HG02870 (cell line): ENCODE results near the gene SLC6A6.
A peak's percentile ranks its signal among the peaks of the same experiment; 100 is the strongest.
"Not testable (repeated sequence)": the region's sequence is repeated elsewhere in the genome, so short reads cannot be mapped to it uniquely, and the experiment has no call there.

Experiments used
- ATAC-seq: cut with Tn5 transposase; IDR thresholded peaks from one replicate; pipeline ENCODE4 v1.9.1; 2021; ENCODE audit warnings: mild to moderate bottlenecking, moderate library complexity; ENCODE audit not compliant: unreplicated experiment

Gene SLC6A6

DNA sequence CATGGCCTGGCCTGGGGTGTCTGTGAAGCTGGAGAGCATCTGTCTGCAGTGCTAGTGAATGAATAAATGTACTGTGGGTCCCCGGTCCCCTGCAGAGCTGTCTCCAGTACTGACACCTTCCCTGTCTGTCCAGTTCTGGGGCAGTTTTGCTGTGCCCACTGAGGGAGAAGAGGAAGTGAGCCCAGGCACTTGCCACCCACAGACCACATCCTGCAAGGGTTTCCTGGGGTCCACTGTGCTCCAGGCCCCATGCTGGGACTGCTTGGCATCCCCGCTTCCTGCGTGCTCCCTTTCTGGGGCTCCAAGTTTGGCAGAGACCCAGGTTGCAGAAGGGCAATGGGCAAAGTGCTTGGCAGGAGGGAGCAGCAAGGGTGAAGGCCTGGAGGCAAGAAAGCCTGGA, 4.9 kb upstream of the SLC6A6 start:
- ATAC-seq: no peak

DNA sequence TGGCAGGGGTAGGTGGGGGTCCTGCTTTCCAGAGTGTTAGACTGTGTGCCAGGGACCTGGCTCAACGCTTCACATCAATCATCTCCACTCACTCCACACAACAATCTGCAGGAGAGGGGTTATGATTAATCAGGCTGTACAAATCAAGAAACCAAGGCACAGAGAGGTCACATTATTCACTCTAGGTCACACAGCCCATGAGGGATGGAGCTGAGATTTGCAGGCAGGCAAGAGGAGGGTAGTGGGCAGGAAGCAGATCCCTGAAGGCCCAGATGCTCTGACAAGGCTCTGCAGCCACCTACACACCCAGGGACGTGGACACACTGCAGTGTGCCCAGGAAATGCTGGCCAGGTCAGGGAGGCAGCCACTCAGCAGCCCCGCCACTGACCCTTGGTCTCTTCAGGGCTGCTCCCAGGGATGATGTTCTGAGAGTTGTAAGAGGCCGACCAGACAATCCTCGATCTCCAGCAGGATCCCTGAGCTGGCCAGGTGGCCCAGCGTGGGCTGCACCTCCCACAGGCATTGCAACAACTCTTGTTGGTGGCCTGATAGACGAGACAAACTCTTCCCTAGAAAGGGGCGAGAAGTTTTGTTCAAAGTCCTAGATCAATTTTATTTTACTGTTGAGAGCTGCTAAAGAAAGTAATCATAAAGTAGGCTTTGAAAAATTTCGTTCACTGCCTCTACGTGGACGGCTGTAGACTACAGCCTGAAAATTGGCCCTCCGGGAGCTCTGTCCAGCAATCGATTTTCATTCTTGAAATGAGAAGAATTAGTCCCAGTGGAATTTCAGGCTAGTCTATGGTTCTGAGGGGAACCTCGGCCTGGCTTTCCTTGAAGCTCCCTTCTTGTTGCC, 4.2 kb upstream of the SLC6A6 start:
- no peak for ATAC-seq

DNA sequence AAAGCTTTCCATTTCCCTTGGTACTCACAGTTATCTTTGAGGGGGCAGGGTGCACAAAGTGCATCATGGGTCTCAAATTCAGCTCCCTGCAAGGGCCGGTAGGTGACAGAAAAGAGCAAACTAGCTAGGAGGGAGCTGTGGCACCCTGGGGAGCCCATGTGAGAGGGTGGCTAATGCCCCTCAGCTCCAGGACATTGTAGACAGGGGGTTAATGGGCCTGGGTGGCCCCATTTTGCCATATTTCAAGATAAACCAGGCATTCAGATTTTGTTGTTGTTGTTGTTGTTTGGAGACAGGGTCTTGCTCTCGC, 3.7 kb upstream of the SLC6A6 start:
- no peak for ATAC-seq

DNA sequence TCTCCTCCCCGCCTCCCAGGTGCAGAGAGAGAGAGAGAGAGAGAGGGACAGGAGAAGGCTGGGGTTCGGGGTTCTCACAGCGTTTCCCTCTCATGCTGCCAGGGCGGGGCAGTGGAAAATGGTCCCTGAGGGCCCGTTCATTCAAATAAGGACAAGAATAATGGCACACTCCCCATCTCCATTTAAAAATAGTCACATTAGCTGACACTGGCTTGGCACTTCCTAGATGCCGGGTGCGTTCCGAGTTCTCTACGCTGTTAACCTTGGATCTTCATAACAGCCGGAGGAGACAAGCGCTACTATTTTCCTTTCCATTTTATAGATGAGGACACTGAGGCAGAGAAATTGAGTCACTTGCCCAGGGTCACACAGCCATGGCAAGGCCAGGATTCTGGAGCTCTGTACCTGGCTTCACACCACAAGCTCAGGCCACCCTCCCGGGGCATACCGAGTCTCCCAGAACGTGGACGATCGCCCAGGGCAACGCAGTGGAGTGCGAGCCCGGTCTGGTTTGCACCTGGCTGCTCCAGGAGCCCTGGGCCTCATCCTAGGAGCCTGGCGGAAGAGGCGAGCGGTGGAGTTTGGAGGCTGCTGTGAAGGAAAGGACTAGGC, 608 bp upstream of the SLC6A6 start:
- ATAC-seq: peak; percentile 0

DNA sequence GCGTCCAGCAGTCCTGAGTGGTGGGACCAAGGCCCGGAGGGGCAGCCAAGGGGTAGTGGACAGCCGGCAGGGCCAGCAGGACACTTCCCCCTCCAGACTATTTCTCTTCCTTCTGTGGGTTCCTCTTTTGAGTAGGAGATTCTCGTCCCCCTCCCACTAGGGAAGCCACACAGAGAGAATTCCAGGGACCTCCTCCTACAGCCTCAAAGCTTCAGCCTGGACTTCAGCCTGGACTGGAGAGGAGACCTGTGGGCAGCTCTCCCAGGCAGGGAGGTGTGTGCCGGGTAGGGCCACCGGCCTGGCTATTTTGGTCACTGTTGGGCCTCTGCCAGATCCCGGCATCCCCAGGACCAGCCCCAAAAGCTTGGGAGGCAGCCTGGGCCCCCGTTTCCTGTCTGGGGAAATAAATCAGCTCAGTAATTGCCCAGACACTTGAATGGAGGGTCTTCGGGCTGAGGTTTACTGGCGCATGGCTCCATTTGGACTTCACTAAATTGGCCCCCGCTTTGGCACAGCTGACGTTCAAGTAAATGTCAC, 1.3 kb downstream of the SLC6A6 start:
- ATAC-seq: no peak

DNA sequence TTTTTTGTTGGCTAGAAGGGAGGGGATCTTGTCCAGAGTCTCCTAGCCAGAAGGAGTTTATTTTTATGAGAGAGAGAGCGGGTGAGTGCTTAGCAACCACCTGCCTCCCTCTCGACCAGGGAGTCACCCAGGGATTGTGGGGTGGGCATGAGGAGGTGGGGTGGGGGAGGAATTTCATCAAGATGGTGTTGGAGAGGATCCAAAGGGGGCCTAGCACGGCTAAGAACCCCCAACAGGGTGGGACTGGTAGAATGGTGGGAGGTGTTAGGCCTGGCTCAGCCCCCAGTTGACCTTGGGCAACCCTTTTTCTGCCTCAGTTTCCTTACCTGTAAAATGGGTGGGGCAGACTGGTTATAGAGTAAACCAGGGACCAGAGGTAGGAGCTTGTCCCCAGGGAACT, 1.8 kb downstream of the SLC6A6 start:
- no peak for ATAC-seq

DNA sequence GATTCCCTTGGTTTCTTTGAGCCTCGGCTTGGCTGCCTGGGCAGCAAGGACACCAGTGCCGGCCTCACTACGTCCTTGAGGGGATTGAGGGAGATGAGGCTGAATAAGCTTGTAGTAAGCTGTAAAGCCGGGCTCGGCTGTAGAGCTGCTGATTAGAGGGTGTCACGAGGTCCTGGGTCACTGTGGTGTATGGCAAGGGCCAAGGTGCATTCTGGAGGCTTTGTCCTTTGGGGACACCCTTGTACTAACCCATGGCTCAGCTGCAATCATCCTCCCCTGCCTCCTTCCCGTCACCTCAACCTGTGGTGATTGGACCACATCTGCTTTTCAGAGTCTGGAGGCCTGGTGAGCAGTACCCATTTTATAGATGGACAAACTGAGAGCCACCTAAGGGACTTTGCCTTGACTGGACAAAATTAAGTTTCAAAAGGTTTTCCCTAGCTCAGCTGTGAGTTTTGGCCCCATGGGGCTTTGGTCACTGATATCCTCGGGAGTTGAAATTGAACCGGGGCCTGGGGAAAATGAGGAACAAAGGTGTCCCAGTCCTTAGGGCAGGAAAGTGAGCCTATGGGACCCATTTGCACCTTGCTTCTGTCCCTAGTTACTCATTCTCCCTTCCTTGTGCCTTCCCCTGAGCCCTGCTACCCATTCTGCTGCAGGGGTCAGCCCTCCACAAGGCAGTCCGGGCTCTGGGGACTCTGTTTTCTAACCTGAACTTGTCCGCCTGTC, 2.4 kb downstream of the SLC6A6 start:
- ATAC-seq: no peak

DNA sequence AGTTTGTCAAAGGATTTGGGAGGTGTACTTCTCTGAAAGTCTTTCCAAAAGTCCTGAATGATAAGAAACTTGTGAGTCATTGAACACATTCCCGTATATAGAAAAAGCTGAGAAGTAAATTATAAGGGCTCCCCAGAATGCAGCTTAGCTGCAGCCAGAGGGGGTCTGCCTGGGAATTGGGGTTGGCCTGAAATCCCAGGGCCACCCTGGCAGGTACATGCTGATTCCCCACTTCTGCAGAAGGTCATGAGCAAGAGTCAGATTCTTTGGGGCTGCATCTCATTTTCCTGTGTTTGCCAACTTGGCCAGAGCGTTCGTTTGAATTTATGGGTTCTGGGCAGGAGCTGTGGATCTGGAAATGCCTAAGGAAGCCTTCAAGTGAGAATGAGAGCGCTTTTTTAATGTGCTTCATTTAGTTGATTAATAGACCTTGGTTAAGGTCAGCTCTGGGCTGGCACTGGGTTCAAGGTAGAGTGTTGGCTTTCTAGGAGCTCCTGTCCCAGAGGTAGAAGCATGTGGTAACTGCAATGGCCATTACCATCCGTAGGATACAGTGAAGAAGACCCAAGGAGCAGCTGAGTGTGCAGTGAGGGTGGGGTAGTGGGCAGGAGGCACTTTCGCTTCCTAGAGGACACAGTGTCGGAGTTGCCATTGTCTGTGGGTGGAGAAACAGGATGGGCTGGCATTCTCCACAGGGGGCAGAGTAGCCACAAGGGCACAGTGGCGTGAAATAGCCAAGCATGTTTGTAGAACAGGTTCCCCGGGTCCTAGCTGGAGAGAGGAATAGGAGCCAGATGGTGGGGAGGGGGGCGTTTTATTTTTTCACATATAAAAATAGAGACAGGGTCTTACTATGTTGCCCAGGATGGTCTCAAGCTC, 3.2 kb downstream of the SLC6A6 start:
- ATAC-seq: no peak

DNA sequence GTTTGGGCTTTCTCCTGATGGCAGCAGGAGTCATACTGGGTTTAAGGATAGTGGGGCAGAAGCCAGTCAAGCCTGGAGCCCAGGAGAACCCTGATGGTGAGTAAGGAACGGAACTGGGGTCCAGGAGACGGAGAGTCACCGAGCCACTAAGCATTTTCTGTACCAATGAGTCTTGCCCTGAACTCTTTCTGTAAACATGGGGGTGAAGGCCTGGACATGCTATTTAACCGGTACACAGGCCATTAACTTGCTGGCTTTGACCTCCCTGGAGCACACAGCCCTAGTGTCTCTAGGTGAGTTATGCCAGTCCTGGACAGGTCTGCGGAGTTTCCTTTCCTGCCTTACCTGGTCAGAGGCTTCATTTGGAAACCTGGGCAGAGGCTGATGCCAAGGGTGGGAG, 3.9 kb downstream of the SLC6A6 start:
- ATAC-seq: no peak

DNA sequence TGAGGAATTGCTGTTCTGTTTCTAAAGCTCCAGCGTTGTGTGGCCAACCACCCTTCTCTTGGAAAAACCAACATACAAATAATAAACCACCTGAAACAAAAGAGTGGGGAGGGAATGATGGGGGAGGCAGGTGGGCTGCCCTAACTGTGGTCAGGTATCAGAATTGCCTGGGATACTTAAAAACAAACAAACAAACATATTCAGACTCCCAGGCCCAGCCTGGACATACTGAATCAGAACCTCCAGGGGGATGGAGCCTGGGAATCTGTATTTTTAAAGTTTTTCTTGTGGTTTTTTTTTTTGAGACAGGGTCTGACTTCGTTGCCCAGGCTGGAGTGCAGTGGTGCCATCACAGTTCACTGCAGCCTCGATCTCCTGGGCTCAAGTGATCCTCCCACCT, 4.4 kb downstream of the SLC6A6 start:
- ATAC-seq: no peak

DNA sequence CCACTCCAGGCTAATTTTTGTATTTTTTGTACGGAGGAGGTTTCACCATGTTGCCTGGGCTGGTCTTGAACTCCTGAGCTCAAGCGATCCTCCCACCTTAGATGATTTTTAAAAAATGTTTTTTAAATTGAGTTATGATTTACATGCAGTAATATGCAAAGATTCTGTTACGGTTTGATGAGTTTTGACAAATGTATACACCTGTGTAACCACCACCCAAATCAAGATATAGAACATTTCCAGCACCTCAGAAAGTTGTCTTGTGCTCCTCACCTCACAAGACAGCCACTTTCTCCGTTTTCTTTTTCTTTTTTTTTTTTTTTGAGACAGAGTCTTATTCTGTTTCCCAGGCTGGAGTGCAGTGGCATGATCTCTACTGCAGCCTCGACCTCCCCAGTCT, 4.8 kb downstream of the SLC6A6 start:
- ATAC-seq: no peak

DNA sequence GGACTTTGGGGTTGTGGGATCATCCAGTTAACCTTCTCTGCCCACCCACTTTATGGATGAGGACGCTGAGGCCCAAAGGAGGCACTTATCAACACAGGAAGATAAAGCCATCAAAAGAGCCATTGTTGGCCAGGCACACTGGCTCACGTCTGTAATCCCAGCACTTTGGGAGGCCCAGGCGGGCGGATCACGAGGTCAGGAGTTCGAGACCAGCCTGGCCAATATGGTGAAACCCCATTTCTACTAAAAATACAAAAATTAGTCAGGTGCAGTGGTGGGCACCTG, 7.3 kb downstream of the SLC6A6 start:
- ATAC-seq: not testable (repeated sequence)

DNA sequence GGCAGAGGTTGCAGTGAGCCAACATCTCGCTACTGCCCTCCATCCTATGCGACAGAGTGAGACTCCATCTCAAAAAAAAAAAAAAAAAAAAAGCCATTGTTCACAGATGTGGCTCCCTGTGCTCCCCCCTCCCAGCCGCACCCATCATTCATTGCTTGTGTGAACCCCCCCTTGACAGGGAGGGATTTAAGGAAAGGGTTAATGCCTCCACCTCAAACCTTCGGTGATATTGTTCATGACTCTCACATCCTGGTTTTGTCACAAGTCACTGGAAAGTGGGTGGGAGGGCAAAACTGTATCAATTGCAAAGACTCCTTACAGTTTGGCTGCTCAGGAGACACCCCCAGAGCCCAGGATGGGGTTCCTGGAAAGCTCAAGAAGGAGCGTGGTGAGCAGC, 7.7 kb downstream of the SLC6A6 start:
- ATAC-seq: no peak

DNA sequence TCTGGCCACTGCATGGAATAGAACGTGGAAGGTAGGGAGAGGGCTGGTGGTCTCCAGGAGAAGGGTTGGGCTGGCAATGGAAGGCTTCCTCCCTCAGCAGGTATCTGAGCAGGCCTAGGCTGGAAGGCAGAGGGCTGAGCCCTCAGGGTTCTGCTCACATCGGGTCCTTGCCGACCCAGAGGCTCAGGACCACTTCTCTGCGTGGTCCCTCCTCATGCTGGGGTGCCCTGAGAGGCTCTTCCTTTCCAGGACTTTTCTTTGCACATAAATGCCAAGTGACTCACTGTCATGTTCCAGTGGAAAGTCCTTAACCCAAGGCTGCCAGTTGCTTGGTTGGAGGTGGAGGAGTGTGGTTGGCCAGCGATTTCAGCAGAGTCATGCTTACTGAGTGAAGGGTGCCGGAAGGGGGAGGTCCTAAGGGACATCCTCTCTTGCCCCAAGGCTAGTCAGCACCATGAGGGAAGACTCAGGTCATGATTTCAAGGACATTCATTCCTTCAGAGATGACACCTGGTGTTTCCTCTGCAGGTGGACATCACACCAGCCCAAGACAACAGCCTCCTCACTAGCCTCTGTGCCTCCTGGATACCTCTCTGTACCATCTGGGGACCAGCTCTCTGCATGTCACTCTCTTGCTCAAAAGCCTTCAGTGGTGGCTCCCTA, 8.2 kb downstream of the SLC6A6 start:
- ATAC-seq: no peak

DNA sequence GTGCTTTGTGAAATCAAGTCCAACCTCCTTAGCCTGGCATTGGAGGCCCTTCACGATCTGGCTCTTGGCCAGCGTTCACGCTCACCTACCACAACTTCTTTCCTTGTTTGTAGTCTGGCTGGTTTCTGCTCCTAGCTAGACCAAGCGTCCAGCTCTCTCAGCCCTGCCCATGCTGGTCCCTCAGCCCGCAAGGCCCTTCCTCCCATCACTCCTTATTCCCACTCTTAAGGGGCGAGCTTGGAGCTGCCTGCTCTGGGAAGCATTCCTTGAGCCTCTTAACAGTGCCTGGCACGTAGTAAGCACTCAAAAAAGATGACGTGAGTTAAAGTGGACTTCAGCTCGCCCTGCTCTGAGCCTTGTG, 8.7 kb downstream of the SLC6A6 start:
- ATAC-seq: no peak

DNA sequence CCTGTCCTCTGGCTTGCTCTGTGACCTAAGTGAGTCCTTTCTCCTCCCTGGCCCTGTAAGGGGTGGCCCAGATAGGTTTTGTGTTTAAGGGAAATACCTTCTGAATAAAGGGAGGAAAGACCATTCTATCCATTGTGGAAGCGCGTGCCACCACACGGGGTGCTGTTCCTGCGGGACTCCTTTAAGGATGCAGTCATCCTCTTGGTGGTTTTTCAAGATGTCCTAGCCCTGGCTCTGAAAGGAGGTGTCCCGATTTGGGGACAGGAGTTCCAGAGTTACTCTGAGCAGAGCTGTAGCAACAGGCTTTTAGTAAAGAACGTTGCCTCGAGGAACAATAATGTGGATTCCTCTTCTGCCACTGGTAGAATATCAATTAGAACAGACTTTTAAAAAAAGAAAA, 9.6 kb downstream of the SLC6A6 start:
- no peak for ATAC-seq

DNA sequence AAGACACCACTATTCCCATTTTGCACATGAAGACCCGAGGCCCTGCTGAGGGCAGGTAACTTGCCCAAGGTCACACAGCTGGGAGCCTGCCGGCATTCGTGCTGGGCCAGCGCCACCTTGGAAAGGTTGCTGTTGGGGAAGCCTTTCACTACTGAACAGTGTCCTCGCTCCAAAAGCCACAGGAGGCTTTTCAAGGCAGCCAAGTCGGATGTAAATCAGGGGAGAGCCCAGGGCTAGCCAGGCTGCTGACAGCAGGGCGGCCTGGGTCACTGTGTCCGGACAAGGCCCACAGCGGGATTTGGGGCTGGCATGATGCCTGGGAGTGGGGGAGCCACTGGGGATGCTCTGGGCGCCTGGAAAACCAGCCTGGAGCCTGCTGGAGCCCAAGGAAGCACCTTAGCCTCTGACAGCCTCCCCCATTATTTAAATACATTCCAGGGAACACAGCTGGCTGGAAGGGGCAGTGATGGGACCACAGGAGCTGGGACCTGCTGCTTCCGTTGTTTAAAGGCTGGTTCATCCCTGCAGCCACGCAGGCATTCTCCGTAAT, 10.5 kb downstream of the SLC6A6 start:
- no peak for ATAC-seq

DNA sequence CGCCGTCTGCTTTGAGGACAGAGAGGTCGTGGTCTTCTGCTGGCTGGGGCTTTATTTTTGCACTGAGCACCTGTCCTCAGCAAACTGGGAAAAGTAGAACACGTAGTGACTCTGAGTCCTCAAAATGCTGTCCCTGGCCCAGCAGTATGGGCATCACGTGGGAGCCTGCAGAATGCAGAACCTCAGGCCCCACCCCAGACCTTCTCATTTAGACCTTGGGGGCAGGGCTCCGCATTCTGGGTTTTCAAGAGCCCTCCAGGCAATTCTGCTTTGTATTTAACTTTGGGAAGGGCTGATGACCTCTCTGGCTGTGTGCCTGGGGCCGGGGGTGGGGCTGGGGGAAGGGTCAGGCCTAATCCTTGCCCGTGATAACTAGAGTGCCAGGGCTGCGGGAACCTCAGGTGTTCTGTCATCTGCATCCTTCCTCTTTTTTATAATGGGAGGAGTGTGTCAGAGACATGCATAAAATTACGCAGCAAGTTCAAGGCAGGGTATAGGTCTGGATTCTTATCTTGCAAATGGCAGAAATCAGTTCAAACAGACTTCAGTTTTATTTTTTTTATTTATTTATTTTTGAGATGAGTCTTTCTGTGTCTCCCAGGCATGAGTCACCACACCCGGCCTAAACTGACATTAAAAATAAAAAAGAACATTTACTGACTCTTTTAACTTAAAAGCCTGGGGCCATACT, 11.1 kb downstream of the SLC6A6 start:
- ATAC-seq: no peak

DNA sequence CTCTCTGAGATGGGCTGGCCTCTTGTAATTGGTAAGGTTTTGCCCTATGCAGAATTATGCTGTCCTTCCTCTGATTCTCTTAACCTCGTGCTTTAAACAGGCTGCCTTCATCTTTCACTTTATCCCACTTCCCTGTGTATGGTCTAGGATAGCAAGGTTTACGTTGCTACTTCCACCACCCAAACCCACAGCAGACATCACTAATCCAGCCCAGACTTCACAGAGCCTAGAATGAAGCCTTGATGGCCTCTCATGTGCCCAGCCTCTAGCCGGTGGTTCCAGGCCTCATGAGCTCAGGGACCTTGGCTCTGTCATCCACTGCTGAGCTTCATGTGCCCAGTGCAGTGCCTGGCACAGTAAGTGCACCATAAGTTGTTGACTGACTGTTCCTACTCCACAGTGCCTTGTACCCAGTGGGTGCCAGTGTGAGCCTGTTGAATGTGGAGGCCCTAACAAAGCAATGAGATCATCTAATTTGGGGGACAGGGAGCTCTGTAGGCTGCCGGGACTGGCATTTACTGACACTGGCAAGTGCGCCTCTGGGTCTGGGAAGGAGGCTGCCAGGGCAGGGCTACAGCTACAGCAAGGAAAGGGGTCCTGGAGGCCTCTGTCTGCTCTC, 12.5 kb downstream of the SLC6A6 start:
- no peak for ATAC-seq
